Breast epithelium (tissue), 3 donors: ENCODE data around the gene RNU5D-1.

Source experiments
- CTCF ChIP-seq, 3 donors: fragments of 450-650 bp; IDR thresholded peaks; one replicate each; pipeline ENCODE4 v1.5.1; 2016 to 2017; ENCODE audit warnings: antibody characterized with exemption in 3 of 3, mild to moderate bottlenecking in 3 of 3, moderate library complexity in 3 of 3
- POLR2A ChIP-seq: fragments of 450-650 bp; IDR thresholded peaks from one replicate; pipeline ENCODE4 v1.6.1; 2016; ENCODE audit warnings: antibody characterized with exemption, mild to moderate bottlenecking, moderate library complexity
- POLR2AphosphoS5 ChIP-seq, 3 donors: sonication (generic); formaldehyde crosslinking; IDR thresholded peaks; one replicate each; pipeline ENCODE4 v1.6.1; 2017; ENCODE audit warnings: antibody characterized with exemption in 3 of 3

- no peak for TF ChIP-seq POLR2A
- TF ChIP-seq POLR2AphosphoS5 (IDR thresholded peaks at IDR 0.05), result no peak
- TF ChIP-seq CTCF (IDR thresholded peaks at IDR 0.05), result no peak
Observed at GRCh38 chr1:44688760-44689446, 42.1 kb downstream of the RNU5D-1 start.
